ENCODE data around the gene RCSD1.
"Not testable (repeated sequence)": the region's sequence is repeated elsewhere in the genome, so short reads cannot be mapped to it uniquely, and the experiment has no call there.

The RCSD1 gene

DNA sequence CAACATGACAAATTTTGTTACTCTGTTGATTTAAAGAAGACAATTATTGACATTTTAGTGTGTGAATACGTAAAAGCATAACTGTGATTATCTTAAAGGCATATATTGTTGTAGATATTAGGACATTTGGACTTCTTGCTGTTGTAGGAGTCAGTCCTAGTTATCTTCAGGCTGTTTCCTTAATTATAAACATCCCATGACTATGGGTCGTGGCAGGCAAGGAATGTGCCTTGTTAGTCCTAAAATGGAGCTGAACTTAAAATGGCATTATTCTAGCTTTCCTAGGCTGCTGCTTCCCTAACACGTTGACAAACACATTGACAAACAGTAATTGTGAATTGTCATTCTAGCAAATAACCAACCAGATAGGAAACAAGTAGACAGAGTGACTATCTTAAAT lies 87.3 kb downstream of the RCSD1 start:
- no peak for DNase-seq

GRCh38 chr1:167718914-167719691 lies 89.1 kb downstream of the RCSD1 start:
- no peak for DNase-seq

DNA sequence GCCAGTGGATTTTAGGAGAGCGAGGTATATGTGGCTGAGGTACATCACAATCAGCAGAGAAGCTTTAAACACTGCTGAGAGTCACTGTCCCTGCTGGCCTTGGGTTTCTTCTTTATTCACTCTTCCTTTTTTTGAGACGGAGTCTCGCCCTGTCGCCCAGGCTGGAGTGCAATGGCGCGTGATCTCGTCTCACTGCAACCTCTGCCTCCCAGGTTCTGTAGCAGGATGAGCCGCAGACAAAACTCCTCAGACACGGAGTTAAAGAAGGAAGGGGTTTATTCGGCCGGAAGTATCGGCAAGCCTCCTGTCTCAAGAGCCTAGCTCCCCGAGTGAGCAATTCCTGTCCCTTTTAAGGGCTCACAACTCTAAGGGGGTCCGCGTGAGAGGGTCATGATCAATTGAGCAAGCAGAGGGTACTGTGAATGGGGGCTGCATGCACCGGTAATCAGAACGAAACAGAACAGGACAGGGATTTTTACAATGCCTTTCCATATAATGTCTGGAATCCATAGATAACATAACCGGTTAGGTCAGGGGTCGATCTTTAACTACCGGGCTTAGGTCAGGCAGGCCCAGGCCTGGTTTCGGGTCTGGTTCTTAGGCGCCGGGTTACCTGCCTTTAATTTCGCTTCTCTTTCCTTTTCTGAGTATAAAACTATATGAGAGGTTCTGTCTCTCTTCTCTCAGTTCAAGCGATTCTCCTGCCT lies 89.8 kb downstream of the RCSD1 start:
- not testable (repeated sequence) for DNase-seq

GRCh38 chr1:167720965-167721616 lies 91.1 kb downstream of the RCSD1 start:
- peak; percentile 68 for DNase-seq

DNA sequence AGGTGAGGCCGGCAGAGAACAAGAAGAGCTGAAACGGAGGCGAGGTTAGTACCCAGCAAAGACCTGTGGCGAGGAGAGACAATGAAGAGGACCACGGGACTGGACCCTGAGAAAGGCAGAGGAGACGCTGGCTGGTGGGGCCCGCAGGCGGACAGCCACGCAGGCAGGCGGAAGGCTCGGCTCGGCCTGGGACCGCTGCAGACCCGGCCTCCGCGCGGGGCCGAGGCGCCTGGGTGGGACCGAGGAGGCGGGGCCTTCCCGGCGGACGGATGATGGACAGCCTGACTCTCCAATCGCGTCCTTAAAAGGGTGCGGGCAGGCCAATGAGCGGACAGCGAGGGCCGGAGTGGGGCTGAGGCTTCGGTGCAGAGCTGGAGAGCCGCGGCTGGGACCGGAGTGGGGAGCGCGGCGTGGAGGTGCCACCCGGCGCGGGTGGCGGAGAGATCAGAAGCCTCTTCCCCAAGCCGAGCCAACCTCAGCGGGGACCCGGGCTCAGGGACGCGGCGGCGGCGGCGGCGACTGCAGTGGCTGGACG lies 91.7 kb downstream of the RCSD1 start, which contains the start of gene MPZL1:
Gene MPZL1, plus strand, starts transcription at position 366 of the 535 bp plus-strand sequence. CDS start 170 bp downstream, outside the sequence.
- DNase-seq: peak; percentile 96

DNA sequence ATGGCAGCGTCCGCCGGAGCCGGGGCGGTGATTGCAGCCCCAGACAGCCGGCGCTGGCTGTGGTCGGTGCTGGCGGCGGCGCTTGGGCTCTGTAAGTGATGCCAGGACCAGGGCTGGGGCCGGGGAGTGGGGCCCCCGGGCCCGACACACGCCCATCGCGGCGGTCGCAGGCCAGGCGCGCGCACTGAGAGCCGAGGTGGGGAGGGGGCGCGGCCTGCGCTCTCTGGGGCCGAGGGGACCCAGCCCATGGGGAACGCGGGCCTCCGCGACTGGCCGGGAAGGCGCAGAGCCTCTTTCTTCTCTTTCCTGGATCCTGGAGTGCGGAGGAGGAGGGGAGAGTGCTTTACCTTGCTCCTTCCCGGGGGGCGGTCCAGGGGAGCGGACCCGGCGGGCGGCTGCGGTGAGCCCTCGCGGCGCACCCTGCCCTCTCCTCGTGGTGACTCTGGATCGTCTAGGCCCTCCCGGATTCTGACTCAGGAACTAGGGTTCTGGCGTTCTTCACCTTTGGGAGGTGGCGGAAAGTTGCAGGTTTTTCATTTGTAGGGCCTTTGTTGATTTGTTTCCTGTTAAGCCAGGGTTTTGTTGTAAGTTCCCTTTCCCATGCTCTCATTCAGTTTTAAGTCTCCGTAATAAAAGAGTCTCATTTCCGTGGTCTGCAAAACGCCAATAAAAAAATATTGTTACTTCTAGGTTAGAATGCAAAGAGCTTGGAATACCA lies 92.3 kb downstream of the RCSD1 start:
- DNase-seq: peak; percentile 63

GRCh38 chr1:167722870-167723251 lies 92.8 kb downstream of the RCSD1 start:
- DNase-seq: no peak

GRCh38 chr1:167723707-167724323 lies 93.8 kb downstream of the RCSD1 start:
- DNase-seq: peak; percentile 54

- DNase-seq: no peak
These were observed 96.0 kb downstream of the RCSD1 start for GRCh38 chr1:167726008-167726407.

- no peak for DNase-seq
These were observed 98.9 kb downstream of the RCSD1 start for GRCh38 chr1:167728818-167729410.

DNA sequence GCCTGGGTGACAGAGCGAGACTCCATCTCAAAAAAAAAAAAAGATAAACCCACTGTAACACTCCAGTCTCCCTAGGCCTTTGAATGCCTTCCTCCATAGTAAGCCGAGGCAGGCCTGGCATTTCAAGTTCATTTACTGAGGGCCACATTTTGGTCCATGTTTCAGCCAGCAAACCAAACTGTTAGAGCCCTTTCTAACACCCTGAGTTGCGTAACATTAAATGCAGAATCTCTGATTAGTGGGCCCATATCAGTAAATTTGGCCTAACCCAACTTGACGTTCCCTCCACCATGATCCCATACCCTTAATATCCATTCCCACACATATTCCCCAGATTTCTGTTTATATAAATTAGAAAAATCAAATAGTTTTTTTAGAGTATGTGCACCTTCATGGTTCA lies 104.2 kb downstream of the RCSD1 start:
- no peak for DNase-seq

DNA sequence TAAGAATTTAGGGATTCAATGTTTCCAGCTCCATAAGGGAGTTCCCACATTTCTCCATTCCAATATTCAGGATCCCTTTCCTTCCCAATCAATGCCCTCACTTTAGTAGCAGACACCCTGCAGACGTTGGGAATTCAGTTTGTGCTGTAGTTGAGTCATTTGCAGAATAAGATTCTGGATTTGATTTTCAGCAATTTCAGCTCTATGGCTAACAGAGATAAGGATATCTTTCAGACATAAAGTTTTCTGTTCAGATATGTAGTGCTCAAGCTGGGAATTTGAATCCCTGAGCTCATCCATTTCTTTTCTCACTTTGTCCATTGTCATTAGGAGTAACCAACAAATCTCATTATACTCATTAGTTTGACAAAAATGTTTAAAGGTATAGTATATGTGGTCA lies 104.8 kb downstream of the RCSD1 start:
- no peak for DNase-seq

DNA sequence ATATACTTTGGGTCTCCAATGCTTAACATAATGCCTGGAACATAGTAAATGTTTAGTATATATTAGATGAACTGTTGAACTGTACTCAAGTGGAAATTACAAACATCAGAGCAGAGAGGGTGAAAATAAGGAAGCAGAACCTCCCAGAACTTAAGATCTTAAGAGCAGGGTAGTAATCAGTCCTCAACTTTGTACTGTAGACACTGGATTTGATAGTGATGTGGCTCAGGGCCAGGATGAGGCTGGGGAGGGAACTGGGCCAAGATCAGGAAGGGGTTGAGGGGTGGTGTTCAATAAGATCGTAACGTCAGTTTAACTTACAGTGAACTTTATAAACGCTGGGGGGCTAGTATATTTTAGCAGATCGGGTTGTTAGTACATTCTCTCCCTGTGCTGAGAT lies 107.1 kb downstream of the RCSD1 start:
- peak; percentile 57 for DNase-seq

GRCh38 chr1:167738158-167738557 lies 108.1 kb downstream of the RCSD1 start:
- DNase-seq: no peak

GRCh38 chr1:167739752-167740151 lies 109.7 kb downstream of the RCSD1 start:
- no peak for DNase-seq

- DNase-seq: not testable (repeated sequence)
These were observed 111.1 kb downstream of the RCSD1 start for GRCh38 chr1:167741103-167741502.

- DNase-seq: not testable (repeated sequence)
These were observed 112.5 kb downstream of the RCSD1 start for GRCh38 chr1:167742392-167743057.

GRCh38 chr1:167744901-167745300 lies 114.9 kb downstream of the RCSD1 start:
- DNase-seq: no peak

GRCh38 chr1:167746013-167746672 lies 116.1 kb downstream of the RCSD1 start:
- DNase-seq: no peak

- DNase-seq: no peak
These were observed 117.1 kb downstream of the RCSD1 start for GRCh38 chr1:167746988-167747655.
